ENCODE results near the gene FSTL1. TPM values are rescaled to one million over a fixed set of nuclear protein-coding genes. Genes with fewer than 3 reads are reported as not detected.
A peak's percentile ranks its signal among the peaks of the same experiment; 100 is the strongest.

The FSTL1 gene
- total RNA-seq, 8 experiments from 2014 or later: 9.1 to 601 (median 110) TPM

DNA sequence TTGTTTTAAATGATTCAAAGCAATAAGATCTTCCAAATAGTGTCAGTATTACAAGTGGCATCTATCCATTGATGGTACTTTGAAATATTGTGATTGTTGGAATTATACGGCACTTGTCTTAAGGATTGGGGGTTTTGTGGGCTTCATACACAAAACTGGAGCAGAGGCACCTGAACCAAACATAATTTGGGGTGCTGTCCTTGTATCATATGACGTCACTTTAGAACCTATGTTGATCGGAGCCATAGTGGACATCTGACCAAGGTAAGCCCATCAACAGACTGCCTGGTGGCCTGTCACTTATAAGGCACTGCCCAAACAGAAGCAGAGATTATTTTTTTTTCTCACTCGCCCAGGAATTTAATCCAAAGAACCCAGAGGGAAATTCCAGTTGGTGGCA is 98.8 kb downstream of the FSTL1 start:
- no peak for ATAC-seq (replicated peaks in 6 of 8)
- Histone ChIP-seq H3K27ac (no peak overlapping the region), H3K4me3 (no peak overlapping the region), H3K4me1 (replicated peaks in 1 of 2) (peaks cover 5 to 9% of the 10 kb centered on the region in 2 donors)
- 86 to 100% (median 100%) methylated on average over 1 to 3 of the region's 4 CpGs; no CpG with 5 or more reads in 3 of the 10 experiments for WGBS, 10 experiments
- in situ Hi-C loops (cut with MboI; ENCODE audit: low pct_unique_long_range_greater_than_20kb in 2 of 9, low sequenced_read_pairs in 9 of 9, unreplicated experiment in 9 of 9): no loop called here

DNA sequence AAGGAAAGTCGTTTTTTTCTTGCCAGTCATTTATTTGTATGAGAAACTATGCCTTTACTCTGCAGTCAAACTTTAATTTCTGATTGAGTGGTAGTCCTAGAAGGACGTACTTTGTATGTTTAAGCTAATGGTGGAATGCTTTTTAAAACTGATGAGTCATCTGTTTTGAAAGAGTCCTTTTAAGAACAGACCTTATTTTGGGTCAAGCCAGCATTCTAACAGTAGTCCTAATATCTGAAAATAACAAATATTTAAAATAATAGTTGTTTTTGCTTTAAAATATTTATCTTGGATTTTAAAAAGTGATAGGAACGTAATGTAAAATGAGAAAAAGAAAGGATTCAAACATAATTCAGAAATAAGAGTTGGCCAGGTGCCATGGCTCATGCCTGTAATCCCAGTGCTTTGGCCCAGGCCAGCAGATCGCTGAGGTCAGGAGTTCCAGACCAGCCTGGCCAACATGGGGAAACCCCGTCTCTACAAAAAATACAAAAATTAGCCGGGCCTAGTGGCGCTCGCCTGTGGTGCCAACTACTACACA is 100.3 kb downstream of the FSTL1 start:
- H3K27ac ChIP-seq: no peak overlapping the region
- in situ Hi-C loops (cut with MboI; ENCODE audit: low pct_unique_long_range_greater_than_20kb in 2 of 9, low sequenced_read_pairs in 9 of 9, unreplicated experiment in 9 of 9): no loop called here
- H3K4me1 ChIP-seq (replicated peaks in 1 of 2): peaks cover 5 to 9% of the 10 kb centered on the region in 2 donors
- peak overlapping the region in 3 of 5 donors; percentile 70 to 88 (median 80) for H3K4me3 ChIP-seq
- WGBS, 10 experiments: 14 to 76% (median 59%) methylated on average over 2 to 8 of the region's 8 CpGs
- ATAC-seq (replicated peaks in 6 of 8): no peak

GRCh38 chr3:120349855-120350125 is 101.0 kb downstream of the FSTL1 start:
- H3K27ac ChIP-seq: peak overlapping the region; percentile 86 to 88

DNA sequence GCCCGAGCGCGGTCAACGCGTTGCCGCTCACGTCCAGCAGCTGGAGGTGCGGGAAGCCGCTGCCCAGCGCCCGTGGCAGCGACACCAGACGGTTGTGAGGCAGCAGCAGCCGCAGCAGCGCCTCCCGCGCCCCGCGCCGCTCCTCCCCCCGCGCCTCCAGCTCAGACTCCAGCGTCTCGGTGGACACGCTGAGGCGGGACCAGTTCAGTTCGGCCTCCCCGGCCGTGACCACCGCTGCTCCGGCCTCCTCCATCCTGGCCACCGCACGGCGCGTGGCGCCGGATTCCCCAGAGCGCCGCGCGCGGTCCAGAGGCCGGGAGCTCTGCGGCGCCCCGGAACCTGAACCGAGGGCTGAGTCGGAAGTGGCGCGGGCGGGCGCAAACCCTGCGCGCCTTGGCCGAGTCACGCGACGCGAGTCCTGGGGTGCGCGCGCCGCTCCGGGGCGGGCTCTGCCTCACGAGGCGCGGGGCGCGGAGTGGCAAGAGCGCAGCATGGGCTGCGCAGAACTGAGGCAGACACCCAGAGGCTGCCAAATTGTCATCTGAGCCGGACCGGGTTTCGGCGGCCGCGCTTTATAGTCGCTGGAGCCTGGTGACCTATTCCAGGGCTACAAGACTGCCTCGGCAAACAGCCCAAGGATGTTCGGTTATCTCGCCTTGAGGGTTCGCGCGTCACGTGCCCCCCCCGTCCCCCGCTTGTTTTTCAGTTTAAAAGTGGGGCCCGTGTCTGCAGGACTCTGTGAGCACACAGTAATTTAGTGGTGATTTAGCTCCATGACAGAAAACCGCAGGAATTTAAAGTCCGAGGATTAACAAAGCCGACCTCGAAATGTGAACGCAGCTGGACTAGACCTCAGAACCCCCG is 101.6 kb downstream of the FSTL1 start, which contains the start of gene LRRC58:
Gene LRRC58 (minus strand): TSS at position 364 of the 864 bp plus-strand sequence. CDS start 111 bp downstream, at position 253.
- Histone ChIP-seq H3K27ac (peak within 1 kb of the TSS; percentile 86 to 88), H3K4me1 (replicated peaks in 1 of 2) (peaks cover 5 to 9% of the 10 kb centered on the region in 2 donors), H3K4me3 (peak within 1 kb of the TSS; percentile 70 to 88 (median 76))
- in situ Hi-C loops (cut with MboI; ENCODE audit: low pct_unique_long_range_greater_than_20kb in 2 of 9, low sequenced_read_pairs in 9 of 9, unreplicated experiment in 9 of 9): no loop called here
- peak; percentile 84 to 94 (median 92) for ATAC-seq (replicated peaks in 6 of 8)
- WGBS, 10 experiments: 0 to 3% (median 0%) methylated on average over 2 to 19 of the region's 95 CpGs; no CpG with 5 or more reads in 3 of the 10 experiments

More at GRCh38 chr3:120349855-120350125, 101.0 kb downstream of the FSTL1 start:
- Histone ChIP-seq H3K4me3 (peak overlapping the region; percentile 70 to 88 (median 76)), H3K4me1 (replicated peaks in 1 of 2) (peaks cover 5 to 9% of the 10 kb centered on the region in 2 donors)
- 0 to 17% (median 0%) methylated on average over 1 to 6 of the region's 6 CpGs; no CpG with 5 or more reads in 1 of the 10 experiments for WGBS, 10 experiments
- in situ Hi-C loops (cut with MboI; ENCODE audit: low pct_unique_long_range_greater_than_20kb in 2 of 9, low sequenced_read_pairs in 9 of 9, unreplicated experiment in 9 of 9): no loop called here
- ATAC-seq (replicated peaks in 6 of 8): no peak

GRCh38 chr3:120348065-120348990 is 102.5 kb downstream of the FSTL1 start:
- Histone ChIP-seq H3K27ac (peak overlapping the region; percentile 86 to 88), H3K4me3 (peak overlapping the region; percentile 70 to 88 (median 76)), H3K4me1 (replicated peaks in 1 of 2) (peaks cover 5 to 9% of the 10 kb centered on the region in 2 donors)
- in situ Hi-C loops (cut with MboI; ENCODE audit: low pct_unique_long_range_greater_than_20kb in 2 of 9, low sequenced_read_pairs in 9 of 9, unreplicated experiment in 9 of 9): no loop called here
- 0 to 14% (median 1%) methylated on average over 2 to 21 of the region's 41 CpGs for WGBS, 10 experiments
- peak in 1 of 8 experiments; percentile 31 for ATAC-seq (replicated peaks in 6 of 8)

DNA sequence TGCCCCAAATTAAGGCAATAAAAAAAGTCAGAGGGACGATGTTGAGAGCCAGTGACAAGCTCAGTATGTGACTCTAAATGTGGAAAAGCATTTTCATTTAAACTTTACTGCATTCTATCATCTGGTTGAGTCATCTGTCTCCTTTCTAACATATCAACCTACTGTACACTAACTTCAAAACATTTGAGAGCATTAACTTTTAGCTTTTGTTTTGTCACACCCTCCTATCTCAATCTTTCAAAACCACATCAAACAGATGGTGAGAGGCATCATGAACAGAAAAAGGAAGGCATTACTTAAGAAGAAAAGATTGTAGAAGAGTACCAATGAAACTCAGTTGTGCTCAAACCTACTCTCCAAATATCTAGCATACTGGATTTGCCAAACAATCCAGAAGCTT is 106.4 kb downstream of the FSTL1 start:
- H3K27ac ChIP-seq: no peak overlapping the region
- ATAC-seq (replicated peaks in 6 of 8): no peak
- H3K4me1 ChIP-seq (replicated peaks in 1 of 2): peaks cover 5 to 6% of the 10 kb centered on the region in 2 donors
- H3K4me3 ChIP-seq: no peak overlapping the region
- in situ Hi-C loops (cut with MboI; ENCODE audit: low pct_unique_long_range_greater_than_20kb in 2 of 9, low sequenced_read_pairs in 9 of 9, unreplicated experiment in 9 of 9): no loop called here
- WGBS, 10 experiments: 13 to 90% (median 69%) methylated on average over 1 of the region's 1 CpG; no CpG with 5 or more reads in 2 of the 10 experiments

Other genes starting within 250 kb of the FSTL1 start
- gene GPR156, start 165.8 kb downstream of the FSTL1 start, total RNA-seq: 1 to 10 TPM in 5 of 8 experiments, under 1 TPM in 3; 0.33 to 2.3 (median 1.2) TPM
- 10 to 100 TPM in 6 of 8 experiments, 1 to 10 TPM in 2; 7.0 to 50.1 (median 20.1) TPM for gene LRRC58, start 101.6 kb downstream of the FSTL1 start, total RNA-seq
- 100 to 1,000 TPM; 170 to 321 (median 213) TPM for gene NDUFB4, start 145.3 kb upstream of the FSTL1 start, total RNA-seq
- gene HGD, start 231.2 kb upstream of the FSTL1 start, total RNA-seq: under 1 TPM in 5 of 8 experiments, not detected in 3; 0.28 to 0.55 (median 0.36) TPM